Nephron progenitor cell (in vitro differentiated cells): ENCODE measurements around the gene RBBP8.
"Not testable (repeated sequence)": the region's sequence is repeated elsewhere in the genome, so short reads cannot be mapped to it uniquely, and the experiment has no call there.

Experiments used
- DNase-seq: peaks from one replicate; pipeline ENCODE4 v3.0.0; 2021
- H3K27ac Mint-ChIP-seq: 2 replicates; pipeline ENCODE4 v1.8.0; 2021; ENCODE audit warnings: mild to moderate bottlenecking, moderate library complexity, mixed read lengths
- H3K27me3 Mint-ChIP-seq: 2 replicates; pipeline ENCODE4 v1.8.0; 2021; ENCODE audit warnings: mild to moderate bottlenecking, low read depth, mixed read lengths; ENCODE audit not compliant: poor library complexity
- H3K36me3 Mint-ChIP-seq: 2 replicates; pipeline ENCODE4 v1.8.0; 2021; ENCODE audit warnings: low read depth, mixed read lengths
- H3K4me1 Mint-ChIP-seq: 2 replicates; pipeline ENCODE4 v1.8.0; 2021; ENCODE audit warnings: mixed read lengths
- H3K4me3 Mint-ChIP-seq: 2 replicates; pipeline ENCODE4 v1.8.0; 2021; ENCODE audit warnings: mild to moderate bottlenecking, moderate library complexity, mixed read lengths
- H3K9me3 Mint-ChIP-seq: 2 replicates; pipeline ENCODE4 v1.8.0; 2021; ENCODE audit warnings: mild to moderate bottlenecking, moderate library complexity, mixed read lengths
- TF ChIP-seq, protein P1 (sequence below): fragments of 200-600 bp; sonication (generic); IDR thresholded peaks from 2 replicates; pipeline ENCODE4 v1.5.0; 2021; ENCODE audit warnings: antibody characterized with exemption

RBBP8 gene

DNA sequence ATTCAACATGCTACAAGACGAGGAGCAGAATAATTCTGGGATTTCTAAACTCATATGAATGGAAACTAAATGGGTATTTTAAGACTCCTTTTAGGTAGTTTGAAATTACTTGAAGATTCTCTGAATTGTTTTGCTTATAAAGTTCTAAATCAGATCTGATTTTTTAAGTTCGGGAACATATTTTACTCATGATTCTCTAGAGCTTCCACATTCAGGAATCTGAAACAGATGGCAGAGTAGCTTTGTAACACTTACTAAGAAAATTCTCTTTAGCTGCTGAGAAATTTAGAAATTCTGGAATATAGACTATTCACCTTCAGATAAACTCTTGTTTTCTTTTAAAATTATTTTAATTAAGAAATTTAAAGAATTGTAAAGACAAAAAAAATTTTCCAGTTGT lies 13.7 kb downstream of the RBBP8 start:
- DNase-seq, result no peak
- H3K4me3 Mint-ChIP-seq, result no peak overlapping the region
- H3K9me3 Mint-ChIP-seq, result no peaks in the 10 kb centered on the region
- H3K27me3 Mint-ChIP-seq, result no peaks in the 10 kb centered on the region
- H3K4me1 Mint-ChIP-seq, result no peaks in the 10 kb centered on the region
- H3K36me3 Mint-ChIP-seq, result peaks cover 29% of the 10 kb centered on the region
- TF ChIP-seq, protein P1, sequence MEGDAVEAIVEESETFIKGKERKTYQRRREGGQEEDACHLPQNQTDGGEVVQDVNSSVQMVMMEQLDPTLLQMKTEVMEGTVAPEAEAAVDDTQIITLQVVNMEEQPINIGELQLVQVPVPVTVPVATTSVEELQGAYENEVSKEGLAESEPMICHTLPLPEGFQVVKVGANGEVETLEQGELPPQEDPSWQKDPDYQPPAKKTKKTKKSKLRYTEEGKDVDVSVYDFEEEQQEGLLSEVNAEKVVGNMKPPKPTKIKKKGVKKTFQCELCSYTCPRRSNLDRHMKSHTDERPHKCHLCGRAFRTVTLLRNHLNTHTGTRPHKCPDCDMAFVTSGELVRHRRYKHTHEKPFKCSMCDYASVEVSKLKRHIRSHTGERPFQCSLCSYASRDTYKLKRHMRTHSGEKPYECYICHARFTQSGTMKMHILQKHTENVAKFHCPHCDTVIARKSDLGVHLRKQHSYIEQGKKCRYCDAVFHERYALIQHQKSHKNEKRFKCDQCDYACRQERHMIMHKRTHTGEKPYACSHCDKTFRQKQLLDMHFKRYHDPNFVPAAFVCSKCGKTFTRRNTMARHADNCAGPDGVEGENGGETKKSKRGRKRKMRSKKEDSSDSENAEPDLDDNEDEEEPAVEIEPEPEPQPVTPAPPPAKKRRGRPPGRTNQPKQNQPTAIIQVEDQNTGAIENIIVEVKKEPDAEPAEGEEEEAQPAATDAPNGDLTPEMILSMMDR, result no peak
- no peak overlapping the region for H3K27ac Mint-ChIP-seq

DNA sequence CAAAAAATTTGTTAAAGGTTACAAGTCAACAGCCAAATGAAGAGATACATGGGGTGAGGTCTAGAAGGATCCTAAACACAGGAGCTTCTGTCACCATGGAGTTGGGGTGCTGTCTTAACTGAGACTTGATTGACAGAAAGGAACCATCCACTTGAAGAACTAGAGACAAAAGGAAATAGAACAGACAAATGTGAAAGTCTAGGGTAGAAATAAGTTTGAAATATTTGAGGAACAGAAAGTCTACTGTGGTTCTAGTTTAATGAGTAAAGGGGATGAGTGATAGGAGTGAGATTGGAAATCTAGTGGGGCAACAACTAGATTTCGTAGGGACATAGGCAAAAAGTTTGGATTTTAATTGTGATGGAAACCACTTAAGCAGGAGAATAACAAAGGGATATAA lies 18.7 kb downstream of the RBBP8 start:
- Mint-ChIP-seq H3K9me3 (no peaks in the 10 kb centered on the region), H3K4me3 (no peak overlapping the region), H3K27me3 (no peaks in the 10 kb centered on the region), H3K36me3 (peaks cover 67% of the 10 kb centered on the region), H3K4me1 (no peaks in the 10 kb centered on the region), H3K27ac (peak overlapping the region; percentile 11)
- TF ChIP-seq, protein P1, result no peak
- DNase-seq, result no peak

DNA sequence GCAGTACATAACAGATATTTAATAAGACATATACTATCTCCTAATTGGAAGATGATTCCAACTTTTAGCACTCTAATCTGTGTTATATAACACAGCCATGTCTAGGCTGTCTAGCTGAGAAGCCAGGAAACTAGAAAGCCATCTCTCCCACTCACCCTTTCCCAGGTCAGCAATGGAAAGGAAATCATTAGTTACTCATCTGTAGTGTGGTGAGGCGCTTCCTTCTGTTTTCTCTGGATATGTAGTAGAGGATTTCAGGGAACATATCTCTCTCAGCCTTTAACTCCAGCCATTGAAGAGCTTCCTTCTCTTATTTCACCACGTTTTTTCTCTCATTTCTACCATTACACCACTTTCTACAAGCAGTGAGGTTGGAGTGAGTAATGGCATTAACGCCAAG lies 19.4 kb downstream of the RBBP8 start:
- Mint-ChIP-seq H3K36me3 (peaks cover 67% of the 10 kb centered on the region), H3K27me3 (no peaks in the 10 kb centered on the region), H3K27ac (peak overlapping the region; percentile 58), H3K4me3 (no peak overlapping the region), H3K4me1 (no peaks in the 10 kb centered on the region), H3K9me3 (no peaks in the 10 kb centered on the region)
- TF ChIP-seq, protein P1, result no peak
- DNase-seq, result no peak

DNA sequence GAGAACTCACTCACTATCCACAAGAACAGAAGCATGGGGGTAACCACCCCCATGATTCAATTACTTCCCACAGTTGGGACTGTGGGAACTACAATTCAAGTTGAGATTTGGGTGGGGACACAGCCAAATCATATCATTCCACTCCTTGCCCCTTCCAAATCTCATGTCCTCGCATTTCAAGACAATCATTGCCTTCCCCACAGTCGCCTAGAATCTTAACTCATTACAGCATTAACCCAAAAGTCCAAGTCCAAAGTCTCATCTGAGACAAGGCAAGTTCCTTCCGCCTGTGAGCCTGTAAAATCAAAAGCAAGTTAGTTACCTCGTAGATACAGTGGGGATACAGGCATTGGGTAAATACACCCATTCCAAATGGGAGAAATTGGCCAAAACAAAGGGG lies 20.9 kb downstream of the RBBP8 start:
- peaks cover 74% of the 10 kb centered on the region for H3K36me3 Mint-ChIP-seq
- DNase-seq, H3K4me3 Mint-ChIP-seq, H3K27ac Mint-ChIP-seq, H3K27me3 Mint-ChIP-seq, H3K9me3 Mint-ChIP-seq, H3K4me1 Mint-ChIP-seq: not testable (repeated sequence)

DNA sequence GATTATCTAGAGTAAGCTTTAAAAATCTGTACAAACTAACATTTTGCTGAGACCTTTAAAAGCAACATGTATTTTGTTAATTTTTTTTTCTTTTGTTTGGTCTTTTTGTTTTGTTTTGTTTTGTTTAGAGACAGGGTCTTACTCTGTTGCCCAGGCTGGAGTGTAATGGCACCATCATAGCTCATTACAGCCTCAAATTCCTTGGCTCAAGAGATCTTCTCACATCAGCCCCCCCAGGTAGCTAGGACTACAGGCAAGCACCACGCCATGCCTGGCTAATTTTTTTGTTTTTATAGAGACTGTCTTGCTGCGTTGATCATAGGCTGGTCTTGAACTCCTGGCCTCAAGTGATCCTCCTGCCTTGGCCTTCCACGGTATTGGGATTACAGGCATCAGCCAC lies 23.1 kb downstream of the RBBP8 start:
- Mint-ChIP-seq H3K27ac (peak overlapping the region; percentile 58), H3K36me3 (peaks cover 69% of the 10 kb centered on the region), H3K4me3 (no peak overlapping the region), H3K9me3 (no peaks in the 10 kb centered on the region), H3K27me3 (no peaks in the 10 kb centered on the region), H3K4me1 (no peaks in the 10 kb centered on the region)
- no peak for DNase-seq
- TF ChIP-seq, protein P1, result no peak

DNA sequence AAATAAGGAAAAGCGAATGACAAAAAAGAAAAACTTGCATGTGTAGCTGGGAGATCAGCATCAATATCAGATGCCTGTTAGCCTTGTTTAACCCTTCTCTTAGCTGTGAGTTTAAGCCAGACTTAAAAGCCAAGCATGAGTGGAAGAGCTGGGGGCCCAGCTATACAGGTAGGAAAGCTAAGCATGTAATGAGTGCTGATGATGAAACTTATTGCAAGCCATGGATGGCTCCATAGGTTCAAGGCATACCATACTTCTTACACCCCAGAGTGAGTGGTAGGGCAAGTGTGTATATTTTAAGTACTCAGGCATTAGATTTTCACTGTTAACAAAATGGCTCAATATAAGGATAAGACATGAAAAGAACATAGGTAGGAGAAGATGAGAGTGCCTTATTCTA lies 28.0 kb downstream of the RBBP8 start:
- Mint-ChIP-seq H3K9me3 (no peaks in the 10 kb centered on the region), H3K4me3 (no peak overlapping the region), H3K27ac (no peak overlapping the region), H3K27me3 (peaks cover 4% of the 10 kb centered on the region), H3K36me3 (peaks cover 40% of the 10 kb centered on the region), H3K4me1 (peaks cover 5% of the 10 kb centered on the region)
- TF ChIP-seq, protein P1, result no peak
- DNase-seq, result no peak
